Measurements from ENCODE around the gene FKBP1A.

The FKBP1A gene

DNA sequence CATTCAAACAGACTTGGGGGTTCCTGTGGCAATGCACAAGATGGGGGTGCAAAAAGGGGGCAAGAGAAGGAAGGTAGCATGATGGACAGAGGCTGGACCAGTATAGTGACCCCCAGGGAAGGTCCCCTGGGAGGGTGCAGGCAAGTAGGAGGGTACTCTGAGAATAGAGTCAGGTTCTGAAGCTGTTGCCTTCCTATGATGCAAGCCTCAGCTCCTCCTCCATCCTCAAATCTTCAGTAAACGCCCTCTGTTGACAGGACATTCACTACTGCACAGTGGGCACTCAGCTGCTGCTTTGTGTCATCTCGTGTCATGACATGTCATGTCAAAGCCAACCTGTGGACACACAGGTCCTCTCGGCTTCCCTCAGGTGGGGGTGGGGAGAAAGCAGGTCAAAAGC is 58.1 kb downstream of the FKBP1A start:
- DNase-seq (ENCODE audit: low read depth) = peak; percentile 37
- TF ChIP-seq, protein P1, sequence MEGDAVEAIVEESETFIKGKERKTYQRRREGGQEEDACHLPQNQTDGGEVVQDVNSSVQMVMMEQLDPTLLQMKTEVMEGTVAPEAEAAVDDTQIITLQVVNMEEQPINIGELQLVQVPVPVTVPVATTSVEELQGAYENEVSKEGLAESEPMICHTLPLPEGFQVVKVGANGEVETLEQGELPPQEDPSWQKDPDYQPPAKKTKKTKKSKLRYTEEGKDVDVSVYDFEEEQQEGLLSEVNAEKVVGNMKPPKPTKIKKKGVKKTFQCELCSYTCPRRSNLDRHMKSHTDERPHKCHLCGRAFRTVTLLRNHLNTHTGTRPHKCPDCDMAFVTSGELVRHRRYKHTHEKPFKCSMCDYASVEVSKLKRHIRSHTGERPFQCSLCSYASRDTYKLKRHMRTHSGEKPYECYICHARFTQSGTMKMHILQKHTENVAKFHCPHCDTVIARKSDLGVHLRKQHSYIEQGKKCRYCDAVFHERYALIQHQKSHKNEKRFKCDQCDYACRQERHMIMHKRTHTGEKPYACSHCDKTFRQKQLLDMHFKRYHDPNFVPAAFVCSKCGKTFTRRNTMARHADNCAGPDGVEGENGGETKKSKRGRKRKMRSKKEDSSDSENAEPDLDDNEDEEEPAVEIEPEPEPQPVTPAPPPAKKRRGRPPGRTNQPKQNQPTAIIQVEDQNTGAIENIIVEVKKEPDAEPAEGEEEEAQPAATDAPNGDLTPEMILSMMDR (IDR thresholded peaks at IDR 0.05; ENCODE audit: insufficient read depth, low read depth, low read length, missing control alignments) = no peak
- H3K4me3 ChIP-seq (ENCODE audit: low read depth, low read length) = no peak overlapping the region

DNA sequence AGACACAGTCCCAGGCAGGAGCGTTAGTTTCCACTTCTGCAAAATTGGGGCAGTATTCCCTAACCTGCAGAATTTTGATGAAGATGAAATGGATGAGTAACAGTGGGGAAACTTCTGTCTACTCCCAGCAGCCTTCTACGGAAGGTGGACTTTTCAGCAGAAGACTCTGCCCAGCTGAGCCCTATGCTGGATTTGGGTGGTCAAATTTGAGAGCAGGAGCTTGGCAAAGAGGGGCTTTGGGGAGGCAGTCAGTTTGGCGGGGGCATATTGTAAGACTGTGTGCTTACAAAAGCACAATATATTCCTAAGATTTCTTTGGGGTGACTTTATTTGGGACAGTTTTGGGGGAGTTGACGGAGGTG is 58.5 kb downstream of the FKBP1A start:
- no peak overlapping the region for H3K4me3 ChIP-seq (ENCODE audit: low read depth, low read length)
- no peak for DNase-seq (ENCODE audit: low read depth)
- TF ChIP-seq, protein P1 (IDR thresholded peaks at IDR 0.05; ENCODE audit: insufficient read depth, low read depth, low read length, missing control alignments) = no peak

DNA sequence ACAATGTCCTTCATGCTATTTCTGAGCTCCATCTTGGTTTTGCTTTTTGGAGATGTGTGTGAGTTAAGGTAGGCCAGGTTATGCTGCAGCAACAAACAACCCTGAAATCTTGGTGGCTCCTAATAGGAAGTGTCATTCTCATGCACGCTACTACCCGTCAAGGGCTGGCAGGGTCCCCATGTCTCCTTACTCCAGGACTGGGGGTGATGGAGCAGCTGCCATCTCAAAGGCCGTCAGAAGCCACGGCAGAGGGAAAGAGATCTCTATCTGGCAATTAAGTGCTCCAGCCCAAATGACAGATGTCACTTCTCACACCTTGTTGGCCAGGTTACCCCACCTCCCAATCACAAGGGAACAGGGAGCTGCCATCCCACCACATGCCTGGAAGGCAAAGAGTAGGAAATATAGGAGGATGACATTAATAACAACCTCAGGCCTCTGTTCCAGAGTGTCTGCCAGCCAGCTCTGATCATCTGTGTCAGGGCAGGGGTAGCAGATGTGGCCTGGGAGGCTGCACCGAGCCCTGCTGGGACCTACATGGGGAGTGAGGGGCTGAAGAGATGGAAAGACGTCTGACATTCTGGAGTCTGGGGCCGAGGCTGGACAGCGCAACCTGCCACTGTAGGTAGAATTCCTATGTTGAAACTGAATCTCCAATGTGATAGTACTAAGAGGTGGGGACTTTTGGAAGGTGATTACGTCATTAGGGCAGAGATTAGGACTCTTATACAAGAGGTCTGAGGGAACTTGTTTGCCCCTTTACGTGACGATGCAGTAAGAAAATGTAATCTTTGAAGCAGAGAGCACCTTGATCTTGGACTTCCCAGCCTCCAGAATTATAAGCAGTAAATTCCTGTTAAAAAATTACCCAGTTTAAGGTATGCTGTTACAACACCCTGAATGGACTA is 59.1 kb downstream of the FKBP1A start:
- DNase-seq (ENCODE audit: low read depth) = no peak
- TF ChIP-seq, protein P1 (IDR thresholded peaks at IDR 0.05; ENCODE audit: insufficient read depth, low read depth, low read length, missing control alignments) = no peak
- no peak overlapping the region for H3K4me3 ChIP-seq (ENCODE audit: low read depth, low read length)

DNA sequence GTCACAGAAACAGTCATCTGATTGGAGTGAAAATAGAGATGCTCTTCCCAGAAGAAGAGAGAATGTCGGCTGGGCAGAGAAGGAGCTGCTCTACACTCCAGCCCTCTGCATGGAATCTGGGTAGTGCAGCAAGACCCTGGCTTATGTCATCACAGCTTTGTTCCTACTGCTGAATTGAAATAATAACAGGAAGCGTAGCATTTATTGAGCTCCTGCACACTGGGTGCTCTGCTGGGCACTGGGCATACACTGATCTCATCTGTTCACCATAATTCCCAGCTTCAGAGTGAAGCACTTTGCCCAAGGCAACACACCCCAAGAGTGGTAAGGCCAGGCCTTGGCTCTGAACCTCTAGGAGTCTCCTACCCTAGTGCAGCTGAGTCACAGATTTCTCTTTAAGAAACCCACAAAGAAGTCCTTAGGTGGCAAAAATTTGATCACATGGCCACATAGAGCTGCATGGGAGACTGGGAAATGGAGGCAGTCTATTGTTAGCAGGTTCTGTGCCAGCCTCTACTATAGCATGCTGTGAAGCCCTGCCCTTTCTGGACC is 60.0 kb downstream of the FKBP1A start:
- TF ChIP-seq, protein P1 (IDR thresholded peaks at IDR 0.05; ENCODE audit: insufficient read depth, low read depth, low read length, missing control alignments) = no peak
- no peak overlapping the region for H3K4me3 ChIP-seq (ENCODE audit: low read depth, low read length)
- DNase-seq (ENCODE audit: low read depth) = no peak

DNA sequence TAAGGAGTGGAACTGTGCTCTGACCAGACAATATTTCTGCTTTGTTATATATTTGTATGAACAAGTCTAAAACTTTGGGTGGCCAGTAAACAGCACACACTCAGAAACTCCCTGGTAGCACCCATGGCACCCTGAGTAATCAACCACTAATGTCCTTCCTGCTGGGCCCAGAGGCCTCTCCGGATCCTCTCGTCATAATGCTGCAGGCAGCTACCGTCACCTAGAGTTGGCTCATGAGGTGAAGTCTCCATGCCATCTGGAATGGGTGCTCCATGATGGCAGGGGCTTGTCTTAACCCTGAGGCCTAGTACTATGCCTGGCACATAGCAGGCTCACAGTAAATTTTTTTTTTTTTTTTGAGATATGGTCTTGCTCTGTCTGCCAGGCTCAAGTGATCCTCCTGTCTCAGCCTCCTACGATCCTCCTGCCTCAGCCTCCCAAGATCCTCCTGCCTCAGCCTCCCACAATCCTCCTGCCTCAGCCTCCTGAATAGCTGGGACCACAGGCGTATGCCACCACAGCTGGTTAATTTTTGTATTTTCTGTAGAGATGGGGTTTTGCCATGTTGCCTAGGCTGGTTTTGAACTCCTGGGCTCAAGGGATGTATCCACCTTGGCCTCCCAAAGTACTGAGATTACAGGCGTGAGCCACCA is 60.9 kb downstream of the FKBP1A start:
- DNase-seq (ENCODE audit: low read depth) = no peak
- H3K4me3 ChIP-seq (ENCODE audit: low read depth, low read length) = no peak overlapping the region
- TF ChIP-seq, protein P1 (IDR thresholded peaks at IDR 0.05; ENCODE audit: insufficient read depth, low read depth, low read length, missing control alignments) = no peak

DNA sequence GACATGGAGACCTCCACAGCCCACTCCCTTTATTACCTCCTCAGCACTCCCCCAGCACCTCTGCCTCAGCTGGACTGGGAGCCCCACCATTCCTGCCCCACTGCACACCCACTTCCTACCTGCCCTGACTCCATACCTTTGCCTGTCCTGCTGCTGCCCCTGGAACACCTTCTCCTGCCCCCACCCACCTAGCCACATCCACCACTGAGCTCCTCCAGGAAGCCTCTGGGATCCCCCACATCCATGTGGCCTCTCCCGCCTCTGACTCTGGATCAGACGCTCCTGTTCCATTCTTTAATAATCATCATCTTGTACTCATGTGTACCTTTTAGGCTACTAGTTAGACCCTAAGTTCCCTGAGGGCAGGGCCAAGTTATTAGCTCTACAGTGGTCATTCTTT is 61.8 kb downstream of the FKBP1A start:
- TF ChIP-seq, protein P1 (IDR thresholded peaks at IDR 0.05; ENCODE audit: insufficient read depth, low read depth, low read length, missing control alignments) = no peak
- H3K4me3 ChIP-seq (ENCODE audit: low read depth, low read length) = no peak overlapping the region
- no peak for DNase-seq (ENCODE audit: low read depth)

Measured in GM12865 (cell line).